Endodermal cell (in vitro differentiated cells): ENCODE measurements around the gene APAF1. TPM values are rescaled to one million over a fixed set of nuclear protein-coding genes. Genes with fewer than 3 reads are reported as not detected.

Source experiments
- DNase-seq: peaks from one replicate; pipeline ENCODE4 v3.0.0-alpha.2; 2017
- H3K27ac ChIP-seq: 2 replicates; pipeline ENCODE4 v1.5.1; 2013; ENCODE audit warnings: mild to moderate bottlenecking, low read depth, low read length, moderate library complexity
- H3K27me3 ChIP-seq: 2 replicates; pipeline ENCODE4 v1.6.1; 2013; ENCODE audit warnings: mild to moderate bottlenecking, low read length, moderate library complexity; ENCODE audit not compliant: insufficient read depth, control insufficient read depth, poor library complexity, severe bottlenecking
- H3K36me3 ChIP-seq: 2 replicates; pipeline ENCODE4 v1.7.0; 2013; ENCODE audit warnings: mild to moderate bottlenecking, low read length, moderate library complexity; ENCODE audit not compliant: control insufficient read depth, insufficient read depth
- H3K4me1 ChIP-seq: one replicate; pipeline ENCODE4 v1.7.0; 2013; ENCODE audit warnings: low read length; ENCODE audit not compliant: control insufficient read depth, insufficient read depth
- H3K4me3 ChIP-seq: 2 replicates; pipeline ENCODE4 v1.5.1; 2013; ENCODE audit warnings: mild to moderate bottlenecking, low read length, moderate library complexity
- H3K9ac ChIP-seq: 2 replicates; pipeline ENCODE4 v1.6.1; 2013; ENCODE audit warnings: mild to moderate bottlenecking, low read length, moderate library complexity; ENCODE audit not compliant: poor library complexity, severe bottlenecking; ENCODE audit errors: extremely low read depth
- H3K9me3 ChIP-seq: 2 replicates; pipeline ENCODE4 v1.6.1; 2013; ENCODE audit warnings: mild to moderate bottlenecking, low read length, moderate library complexity; ENCODE audit not compliant: control insufficient read depth
- H3K27ac Mint-ChIP-seq: 2 replicates; pipeline ENCODE4 v1.8.0; 2020; ENCODE audit warnings: mixed read lengths
- H3K27me3 Mint-ChIP-seq: 2 replicates; pipeline ENCODE4 v1.8.0; 2021; ENCODE audit warnings: mild to moderate bottlenecking, mixed read lengths; ENCODE audit not compliant: insufficient read depth
- H3K36me3 Mint-ChIP-seq: 2 replicates; pipeline ENCODE4 v1.8.0; 2020; ENCODE audit warnings: low read depth, mixed read lengths
- H3K4me1 Mint-ChIP-seq: 2 replicates; pipeline ENCODE4 v1.8.0; 2020; ENCODE audit warnings: mixed read lengths
- H3K4me3 Mint-ChIP-seq: 2 replicates; pipeline ENCODE4 v1.8.0; 2020; ENCODE audit warnings: mild to moderate bottlenecking, moderate library complexity, mixed read lengths
- H3K9me3 Mint-ChIP-seq: 2 replicates; pipeline ENCODE4 v1.8.0; 2020; ENCODE audit warnings: mild to moderate bottlenecking, mixed read lengths
- CTCF ChIP-seq: fragments of 200-600 bp; sonication (generic); conservative IDR thresholded peaks from 2 replicates; pipeline ENCODE4 v1.5.0; 2021; ENCODE audit warnings: antibody characterized with exemption, mild to moderate bottlenecking
- WGBS, 2 experiments: methylation state at CpG; one replicate each; pipeline versions ENCODE4 v1.1.5 to v1.1.7; 2013; ENCODE audit warnings: missing lambda C conversion rate in 2 of 2, mixed read lengths in 1 of 2; ENCODE audit not compliant: insufficient coverage in 1 of 2, insufficient read length in 1 of 2; 5-methylcytosine and 5-hydroxymethylcytosine counted together
- total RNA-seq, 2 donors: library from RNA; stranded (reverse); fragmentation: NEBNext Ultra II Directional in 1 of 2; extraction: Animal tissue kit (Norgen Biotek cat#: 25700) in 1 of 2; gene quantifications; 2 replicates in 1 of 2; 3 replicates in 1 of 2; pipeline ENCODE4 v1.2.1, GENCODE V29; 2021

Gene APAF1
- total RNA-seq, 2 donors from 2014 or later: 23.8 to 32.4 TPM

DNA sequence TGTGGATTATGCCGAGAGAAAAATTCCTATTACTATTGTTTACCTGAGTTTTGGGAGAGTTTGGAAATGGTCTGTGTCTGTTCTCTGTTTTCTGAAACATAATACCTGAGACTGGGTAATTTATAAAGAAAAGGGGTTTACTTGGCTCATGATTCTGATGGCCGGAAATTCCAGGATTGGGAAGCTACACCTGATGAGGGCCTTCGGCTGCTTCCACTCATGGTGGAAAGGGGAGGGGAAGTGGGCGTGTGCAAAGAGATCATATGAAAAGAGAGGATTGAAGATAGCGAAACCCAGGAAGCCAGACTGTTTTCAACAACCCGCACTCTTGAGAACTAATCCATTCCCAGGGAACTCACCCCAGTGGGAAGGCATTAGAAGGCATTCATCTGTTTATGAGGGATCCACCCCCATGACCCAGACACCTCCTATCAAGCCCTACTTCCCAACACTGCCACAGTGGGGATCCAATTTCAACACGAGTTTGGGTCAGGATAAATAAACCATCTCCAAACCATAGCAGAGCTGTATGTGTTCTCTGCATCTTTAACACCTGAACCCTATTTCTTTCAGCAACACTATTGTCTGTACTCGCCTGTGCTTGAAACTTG lies 51.1 kb downstream of the APAF1 start:
- DNase-seq: peak; percentile 84
- 57 to 71% methylated on average over 3 to 8 of the region's 8 CpGs for WGBS, 2 experiments
- Histone ChIP-seq H3K4me3 (no peak overlapping the region), H3K27me3 (no peaks in the 10 kb centered on the region), H3K27ac (no peak overlapping the region), H3K4me1 (peaks cover 4% of the 10 kb centered on the region), H3K9ac (no peak overlapping the region), H3K36me3 (peaks cover 50% of the 10 kb centered on the region), H3K9me3 (no peaks in the 10 kb centered on the region)
- H3K9me3 Mint-ChIP-seq: no peaks in the 10 kb centered on the region
- peak overlapping the region; percentile 63 for H3K27ac Mint-ChIP-seq
- H3K36me3 Mint-ChIP-seq: peaks cover 26% of the 10 kb centered on the region
- no peaks in the 10 kb centered on the region for H3K27me3 Mint-ChIP-seq
- TF ChIP-seq CTCF: no peak
- H3K4me3 Mint-ChIP-seq: no peak overlapping the region
- H3K4me1 Mint-ChIP-seq: peaks cover 19% of the 10 kb centered on the region

- Histone ChIP-seq H3K4me3 (no peak overlapping the region), H3K4me1 (peaks cover 4% of the 10 kb centered on the region), H3K27me3 (no peaks in the 10 kb centered on the region), H3K27ac (no peak overlapping the region), H3K36me3 (peaks cover 49% of the 10 kb centered on the region), H3K9me3 (no peaks in the 10 kb centered on the region), H3K9ac (no peak overlapping the region)
- Mint-ChIP-seq H3K4me3 (no peak overlapping the region), H3K9me3 (no peaks in the 10 kb centered on the region), H3K27ac (no peak overlapping the region), H3K36me3 (peaks cover 29% of the 10 kb centered on the region), H3K27me3 (no peaks in the 10 kb centered on the region), H3K4me1 (peaks cover 19% of the 10 kb centered on the region)
- no peak for TF ChIP-seq CTCF
- no peak for DNase-seq
- 91 to 100% methylated on average over 2 of the region's 2 CpGs for WGBS, 2 experiments
Observed at GRCh38 chr12:98697209-98697608, 52.1 kb downstream of the APAF1 start.

- peak; percentile 47 for DNase-seq
Observed at GRCh38 chr12:98698603-98699463, 53.7 kb downstream of the APAF1 start.

More at GRCh38 chr12:98698603-98699463, 53.7 kb downstream of the APAF1 start:
- H3K27me3 Mint-ChIP-seq: no peaks in the 10 kb centered on the region
- Histone ChIP-seq H3K27ac (no peak overlapping the region), H3K36me3 (peaks cover 43% of the 10 kb centered on the region), H3K9ac (no peak overlapping the region), H3K4me3 (no peak overlapping the region), H3K27me3 (no peaks in the 10 kb centered on the region), H3K9me3 (no peaks in the 10 kb centered on the region), H3K4me1 (peaks cover 4% of the 10 kb centered on the region)
- WGBS, 2 experiments: 53 to 58% methylated on average over 4 to 6 of the region's 6 CpGs
- TF ChIP-seq CTCF: no peak
- H3K27ac Mint-ChIP-seq: no peak overlapping the region
- H3K4me1 Mint-ChIP-seq: peaks cover 19% of the 10 kb centered on the region
- H3K4me3 Mint-ChIP-seq: no peak overlapping the region
- H3K36me3 Mint-ChIP-seq: peaks cover 24% of the 10 kb centered on the region
- H3K9me3 Mint-ChIP-seq: no peaks in the 10 kb centered on the region
